HCEC 1CT (cell line): Measurements from ENCODE around the gene TFPT.

Source experiments
- DNase-seq: peaks from one replicate; pipeline ENCODE4 v3.0.0-alpha.2; 2017

Gene TFPT

GRCh38 chr19:54115109-54116063, at the start of gene TFPT, which contains the start of gene PRPF31:
TSS of gene TFPT (minus strand) at chr19:54115657. CDS start at chr19:54115269, 388 bp downstream.
TSS of gene PRPF31 (plus strand) at chr19:54115754. CDS start at chr19:54118279, 2,525 bp downstream.
- peak; percentile 98 for DNase-seq

GRCh38 chr19:54165222-54165621, 49.8 kb upstream of the TFPT start:
- DNase-seq, result no peak

- no peak for DNase-seq
These were observed 49.1 kb upstream of the TFPT start for GRCh38 chr19:54164369-54165068.

- no peak for DNase-seq
These were observed 47.4 kb upstream of the TFPT start for GRCh38 chr19:54162884-54163283.

- DNase-seq, result peak; percentile 33
These were observed 46.9 kb upstream of the TFPT start for GRCh38 chr19:54162241-54162805.

GRCh38 chr19:54160854-54161253, 45.4 kb upstream of the TFPT start:
- no peak for DNase-seq

- no peak for DNase-seq
These were observed 44.8 kb upstream of the TFPT start for GRCh38 chr19:54160182-54160811.

- DNase-seq, result peak; percentile 100
These were observed 44.1 kb upstream of the TFPT start, which contains the start of gene LENG1 for GRCh38 chr19:54159352-54160181. TSS of gene LENG1 (minus strand) at chr19:54159721. CDS start at chr19:54159695, 26 bp downstream.

GRCh38 chr19:54158812-54159351, 43.4 kb upstream of the TFPT start:
- DNase-seq, result no peak

GRCh38 chr19:54156953-54157352, 41.5 kb upstream of the TFPT start:
- DNase-seq, result no peak

GRCh38 chr19:54156490-54156889, 41.0 kb upstream of the TFPT start:
- no peak for DNase-seq

GRCh38 chr19:54155694-54156093, 40.2 kb upstream of the TFPT start:
- DNase-seq, result no peak

- DNase-seq, result peak; percentile 50
These were observed 39.3 kb upstream of the TFPT start for GRCh38 chr19:54154603-54155345.

GRCh38 chr19:54153731-54154326, 38.4 kb upstream of the TFPT start:
- no peak for DNase-seq

- no peak for DNase-seq
These were observed 37.5 kb upstream of the TFPT start for GRCh38 chr19:54152878-54153524.

GRCh38 chr19:54152267-54152666, 36.8 kb upstream of the TFPT start:
- DNase-seq, result no peak

GRCh38 chr19:54151362-54152035, 36.0 kb upstream of the TFPT start:
- DNase-seq, result no peak

- DNase-seq, result no peak
These were observed 33.8 kb upstream of the TFPT start for GRCh38 chr19:54149021-54149812.
